GM18520 (cell line): ENCODE results near the gene GMDS.

Source experiments
- ATAC-seq: cut with Tn5 transposase; IDR thresholded peaks from one replicate; pipeline ENCODE4 v1.9.1; 2021; ENCODE audit not compliant: unreplicated experiment

The GMDS gene

GRCh38 chr6:2209226-2209809 lies 36.1 kb downstream of the GMDS start:
- peak; percentile 55 for ATAC-seq

DNA sequence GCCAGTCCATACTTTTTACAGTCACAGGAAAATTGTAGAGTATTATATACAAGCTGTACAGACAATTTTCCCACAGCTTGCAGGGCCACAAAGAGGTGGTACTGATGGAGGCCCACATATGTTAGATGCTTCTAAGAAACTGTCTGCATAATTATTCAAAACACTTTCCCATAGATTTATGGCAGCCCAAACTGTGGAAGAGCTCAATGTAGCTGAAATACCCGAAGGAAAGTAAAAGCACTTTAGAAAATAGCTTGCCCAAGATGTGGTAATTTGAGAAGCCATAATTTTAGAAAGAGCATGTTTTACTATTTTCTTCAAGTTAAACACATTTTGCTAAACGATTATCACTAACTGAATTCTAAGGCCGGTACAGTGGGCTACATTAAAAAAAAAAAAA lies 36.9 kb downstream of the GMDS start:
- no peak for ATAC-seq

- ATAC-seq, result no peak
These were observed 40.0 kb downstream of the GMDS start for GRCh38 chr6:2205396-2205795.

GRCh38 chr6:2204272-2204671 lies 41.1 kb downstream of the GMDS start:
- ATAC-seq, result no peak

DNA sequence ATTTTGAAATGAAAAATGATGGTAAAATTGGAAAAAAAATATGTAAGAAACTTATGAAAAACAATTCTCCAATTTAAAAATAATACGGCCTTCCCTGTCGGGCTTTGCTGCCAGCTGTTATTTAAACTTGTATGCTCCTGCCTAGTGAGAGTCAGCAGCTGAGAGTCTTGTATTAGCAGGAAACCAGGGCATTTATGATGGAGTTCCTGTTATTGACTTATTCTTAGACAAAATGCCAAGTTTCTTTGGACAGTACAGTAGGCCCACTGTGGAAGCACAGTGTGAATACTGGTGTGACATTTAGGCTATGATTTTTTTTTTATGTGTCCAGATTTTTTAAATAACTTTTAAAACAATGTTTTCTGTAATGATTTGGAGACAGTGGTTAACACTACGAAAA lies 42.1 kb downstream of the GMDS start:
- ATAC-seq, result no peak

- no peak for ATAC-seq
These were observed 47.4 kb downstream of the GMDS start for GRCh38 chr6:2197984-2198383.

DNA sequence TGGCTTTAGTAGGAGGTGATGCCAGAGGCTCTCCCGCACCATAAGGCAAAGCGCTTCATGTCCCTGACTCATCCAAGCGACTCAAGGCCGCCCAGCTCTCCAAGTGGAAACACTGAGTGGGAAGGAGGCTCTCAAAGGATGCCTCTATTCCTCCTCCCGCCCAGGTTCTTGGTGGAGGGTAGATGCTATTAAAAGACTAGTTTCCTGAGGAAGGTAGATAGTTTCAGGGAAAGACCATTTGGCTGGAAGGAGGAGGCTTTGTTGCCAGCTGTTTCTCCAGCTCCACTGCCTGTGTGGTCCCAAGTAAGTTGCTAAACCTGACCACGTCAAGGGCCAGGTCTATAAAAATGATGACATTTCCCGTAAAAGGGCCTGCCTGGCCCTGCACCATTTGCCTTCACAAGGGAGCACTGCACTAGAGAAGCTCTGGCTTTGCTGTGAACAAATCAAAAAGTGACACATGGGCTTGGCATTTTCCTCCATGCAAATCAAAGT lies 48.2 kb downstream of the GMDS start:
- ATAC-seq, result no peak

DNA sequence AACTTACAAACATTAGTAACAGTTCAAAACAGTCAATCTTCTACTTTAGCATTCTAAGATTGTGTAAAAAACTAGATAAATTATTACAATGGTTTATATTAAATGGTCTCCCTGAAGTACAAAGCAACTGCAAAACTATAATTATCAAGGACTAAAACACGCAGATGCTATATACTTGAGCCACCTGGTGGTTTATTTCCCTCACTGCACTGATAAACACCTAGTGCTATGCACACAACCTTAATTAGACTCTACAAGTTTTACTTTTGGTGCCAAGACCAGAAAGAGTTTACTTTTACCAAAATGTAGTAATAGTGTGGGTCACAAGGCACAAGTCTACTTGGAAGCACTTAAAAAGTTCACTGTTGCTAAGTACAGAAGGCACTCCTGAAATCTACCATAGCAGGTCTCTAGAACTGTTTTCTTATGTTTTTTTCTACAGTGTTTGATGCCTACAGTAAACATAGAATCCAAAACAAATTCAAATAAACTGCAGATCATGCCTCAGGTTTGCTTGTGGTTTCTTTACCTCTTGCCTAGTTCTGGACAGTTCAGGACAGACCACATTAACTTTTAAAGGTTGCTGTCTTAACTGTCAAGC lies 49.2 kb downstream of the GMDS start:
- ATAC-seq, result no peak

GRCh38 chr6:2194643-2195042 lies 50.8 kb downstream of the GMDS start:
- no peak for ATAC-seq

GRCh38 chr6:2193931-2194330 lies 51.5 kb downstream of the GMDS start:
- ATAC-seq, result no peak

GRCh38 chr6:2192976-2193375 lies 52.4 kb downstream of the GMDS start:
- ATAC-seq, result no peak

DNA sequence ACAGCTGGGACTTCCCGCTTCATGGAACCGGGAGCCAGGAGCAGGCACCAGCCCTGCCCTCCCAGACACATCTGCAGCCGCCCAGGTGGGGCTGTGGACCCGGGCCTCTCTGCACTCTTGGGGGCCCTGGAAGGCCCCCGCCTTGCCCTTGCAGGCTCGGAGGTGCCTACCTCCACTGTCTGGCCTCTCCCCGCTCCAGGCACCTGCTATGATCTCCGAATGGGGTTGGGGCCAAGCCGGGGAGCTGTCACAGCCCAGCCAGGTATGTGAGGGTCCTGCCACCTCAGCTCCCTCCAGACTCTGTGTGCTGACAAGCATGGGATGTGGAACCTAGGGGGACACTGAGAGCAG lies 54.0 kb downstream of the GMDS start:
- ATAC-seq, result no peak

DNA sequence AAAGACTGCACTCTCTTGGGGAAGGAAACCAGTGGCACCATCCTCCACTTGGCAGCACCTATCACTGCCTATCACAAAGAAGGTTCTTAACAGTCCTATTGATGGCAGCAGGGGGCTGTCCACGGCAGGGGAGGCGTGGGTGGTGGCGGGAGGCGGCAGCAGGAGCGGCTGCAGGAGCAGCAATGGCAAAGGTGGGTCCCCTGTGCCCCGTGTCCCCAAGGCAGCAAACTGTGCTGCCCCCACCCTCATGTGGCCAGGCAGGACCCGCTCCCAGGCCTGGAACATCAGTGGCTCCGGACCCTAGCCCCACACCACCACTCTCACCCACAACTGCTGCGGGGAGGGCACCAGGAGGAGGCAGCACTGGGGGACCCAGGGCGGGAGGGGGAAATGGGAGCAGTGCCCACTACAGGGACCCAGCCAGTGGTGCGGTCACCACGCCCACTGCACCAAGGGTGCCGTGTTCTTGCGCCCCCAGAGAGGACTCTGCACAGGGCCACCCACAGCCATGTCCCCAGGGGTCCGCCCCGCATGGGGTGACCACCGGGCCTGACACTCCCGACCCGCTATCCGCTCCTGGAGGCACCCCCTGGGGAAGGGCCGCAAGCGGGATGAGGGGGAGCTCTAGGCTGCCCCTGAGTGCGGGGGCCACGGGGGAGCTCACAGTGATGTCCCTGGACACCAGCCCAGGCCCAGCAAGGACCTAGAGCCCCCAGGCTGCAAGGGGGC lies 54.6 kb downstream of the GMDS start:
- no peak for ATAC-seq

DNA sequence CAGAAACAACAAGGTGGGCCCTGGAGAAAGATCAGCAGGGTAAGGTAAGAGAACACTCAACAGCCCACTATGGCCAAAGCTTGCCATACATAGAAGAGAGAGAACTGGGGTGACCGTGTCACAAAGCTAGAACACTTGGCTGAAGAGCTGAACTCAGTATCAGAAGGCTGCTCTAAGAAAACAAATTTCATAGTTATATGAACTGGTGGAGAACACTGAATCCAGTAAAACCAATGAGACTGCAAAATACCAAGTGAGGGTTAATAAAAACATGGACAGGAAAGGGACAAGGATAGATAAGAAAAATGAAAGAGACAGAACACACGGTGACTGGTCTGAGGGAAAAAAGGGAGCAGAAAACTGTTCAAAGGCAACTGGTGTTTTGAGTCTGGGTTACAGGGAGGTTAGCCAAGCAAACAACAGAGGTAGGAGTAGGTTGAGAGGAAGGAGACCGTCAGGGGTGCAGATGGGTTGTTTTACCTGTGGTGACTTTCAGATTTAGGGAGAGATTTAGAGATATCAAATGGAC lies 56.5 kb downstream of the GMDS start:
- ATAC-seq, result no peak

GRCh38 chr6:2188397-2188796 lies 57.0 kb downstream of the GMDS start:
- no peak for ATAC-seq

DNA sequence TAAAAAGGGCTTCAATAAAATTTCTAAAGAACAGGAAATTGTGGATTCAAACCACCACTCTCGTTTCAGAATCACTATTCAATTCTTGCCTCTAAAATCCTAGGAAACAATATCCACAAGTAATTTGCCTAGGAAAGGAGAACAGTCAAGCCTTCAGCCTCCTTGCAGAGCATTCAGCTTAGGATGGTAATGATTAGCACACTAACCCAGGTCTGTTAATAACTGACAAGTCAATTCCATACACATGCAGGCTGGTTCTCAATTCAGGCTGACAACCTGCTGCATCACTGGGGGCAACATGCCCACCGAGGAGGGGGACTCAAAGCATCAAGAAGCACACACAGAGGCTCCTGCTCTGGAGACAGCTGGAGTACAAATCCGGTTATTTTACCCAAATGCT lies 57.6 kb downstream of the GMDS start:
- no peak for ATAC-seq

DNA sequence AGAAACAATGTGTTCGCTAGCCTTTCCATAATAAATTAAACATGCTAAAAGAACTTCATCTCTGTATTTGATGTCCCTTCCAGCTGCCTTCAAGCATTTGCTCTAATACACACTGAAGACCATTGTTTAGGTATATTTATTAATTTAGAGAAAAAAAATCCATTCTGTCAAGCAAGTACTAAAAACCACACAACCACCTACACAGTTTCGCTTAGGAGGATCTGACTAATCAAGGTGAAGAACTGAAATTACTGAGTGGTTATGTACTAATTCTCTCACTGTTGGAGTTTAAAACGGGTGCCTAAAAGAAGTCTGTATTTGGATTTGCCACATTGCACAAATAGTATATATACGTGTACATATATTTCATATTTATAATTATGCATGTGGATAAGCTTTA lies 58.9 kb downstream of the GMDS start:
- ATAC-seq, result peak; percentile 57

GRCh38 chr6:2185466-2185865 lies 59.9 kb downstream of the GMDS start:
- no peak for ATAC-seq

DNA sequence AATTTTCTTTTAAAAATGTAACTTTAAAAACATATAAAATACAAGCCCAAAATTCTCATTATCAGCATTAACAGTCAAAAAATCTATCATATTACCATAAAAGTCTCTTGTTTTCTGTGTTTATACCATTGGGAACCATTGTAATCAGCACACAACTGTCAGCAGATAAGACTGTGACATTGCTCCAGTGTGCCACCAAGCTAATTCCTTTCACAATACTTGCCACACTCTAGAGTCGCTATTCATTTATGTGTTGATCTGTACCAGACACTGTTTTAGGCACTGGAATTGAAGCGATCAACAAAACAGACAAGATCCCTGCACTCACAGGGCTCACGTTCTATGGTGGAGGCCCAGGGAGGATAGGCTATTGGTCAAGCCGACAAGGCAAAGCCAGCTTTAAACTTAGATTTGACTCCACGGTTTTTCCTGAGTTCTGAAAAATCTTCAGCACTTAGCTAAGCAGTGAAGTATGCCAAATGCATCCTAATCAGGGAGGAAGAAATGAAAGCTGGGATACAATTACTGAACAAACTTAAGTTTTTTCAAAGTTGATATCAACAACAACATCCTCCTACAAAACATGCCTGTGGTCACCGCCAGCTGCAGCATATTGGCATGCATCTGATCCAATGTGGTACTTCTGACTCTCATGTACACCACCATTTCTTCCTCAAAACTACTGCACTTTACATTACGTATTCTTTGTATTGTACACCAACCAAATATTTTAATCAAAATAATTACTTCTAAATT lies 60.5 kb downstream of the GMDS start:
- ATAC-seq, result no peak

GRCh38 chr6:2183752-2184151 lies 61.7 kb downstream of the GMDS start:
- no peak for ATAC-seq

GRCh38 chr6:2183246-2183645 lies 62.2 kb downstream of the GMDS start:
- no peak for ATAC-seq

DNA sequence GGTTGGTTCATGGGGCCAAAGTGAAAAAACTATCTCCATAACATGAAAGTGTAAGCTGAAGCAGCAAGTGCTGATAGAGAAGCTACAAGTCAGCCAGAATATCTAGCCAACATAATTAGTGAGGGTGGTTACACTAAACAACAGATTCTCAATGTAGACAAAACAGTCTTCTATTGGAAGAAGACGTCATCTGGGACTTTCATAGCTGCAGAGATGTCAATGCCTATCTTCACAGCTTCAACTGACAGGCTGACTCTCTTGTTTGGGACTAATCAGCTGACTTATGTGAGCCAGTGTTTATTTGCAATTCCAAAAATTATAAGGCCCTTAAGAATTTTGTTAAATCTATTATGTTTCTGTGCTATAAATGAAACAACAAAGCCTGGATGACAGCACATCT lies 63.2 kb downstream of the GMDS start:
- no peak for ATAC-seq
